K562 (cell line): ENCODE data around the gene PFDN2. TPM values are rescaled to one million over a fixed set of nuclear protein-coding genes. Genes with fewer than 3 reads are reported as not detected.

ENCODE experiments used
- BHLHE40 ChIP-seq: IDR thresholded peaks from 2 replicates; pipeline ENCODE4 v1.6.1; 2011; ENCODE audit warnings: low read length, improper control_type of control experiment
- BMI1 ChIP-seq: fragments of 150-350 bp; IDR thresholded peaks from 2 replicates; pipeline ENCODE4 v1.6.1; 2014; ENCODE audit warnings: low read length
- CEBPZ ChIP-seq: fragments of 150-350 bp; IDR thresholded peaks from 2 replicates; pipeline ENCODE4 v1.6.1; 2014; ENCODE audit warnings: low read depth, mild to moderate bottlenecking, low read length, borderline replicate concordance
- EZH2 ChIP-seq: IDR thresholded peaks from 2 replicates; pipeline ENCODE4 v1.6.1; 2012; ENCODE audit warnings: low read depth, mild to moderate bottlenecking, inconsistent platforms, low read length, borderline replicate concordance
- FOXK2 ChIP-seq, 2 experiments: fragments of 450-650 bp; IDR thresholded peaks in 1 of 2; conservative IDR thresholded peaks in 1 of 2; 2 replicates each; pipeline ENCODE4 v1.6.1; 2016; ENCODE audit warnings: low read depth in 2 of 2, mild to moderate bottlenecking in 1 of 2
- GABPB1 ChIP-seq: sonication (generic); formaldehyde crosslinking; IDR thresholded peaks from 2 replicates; pipeline ENCODE4 v1.8.0; 2022; ENCODE audit warnings: mild to moderate bottlenecking, missing genetic modification reagents
- GATAD2B ChIP-seq: fragments of 450-650 bp; IDR thresholded peaks from 2 replicates; pipeline ENCODE4 v1.6.1; 2017; ENCODE audit warnings: mild to moderate bottlenecking, borderline replicate concordance
- HEY1 ChIP-seq: fragments of 250-450 bp; sonication (Bioruptor Pico); IDR thresholded peaks from 2 replicates; pipeline ENCODE4 v1.5.0; 2020; ENCODE audit warnings: mild to moderate bottlenecking, moderate library complexity, borderline replicate concordance
- IRF1 ChIP-seq: sonication (generic); formaldehyde crosslinking; IDR thresholded peaks from 2 replicates; pipeline ENCODE4 v1.8.0; 2022; ENCODE audit warnings: missing genetic modification reagents, mild to moderate bottlenecking, borderline replicate concordance
- KAT7 ChIP-seq: sonication (generic); formaldehyde crosslinking; IDR thresholded peaks from 2 replicates; pipeline ENCODE4 v1.8.0; 2022; ENCODE audit warnings: missing genetic modification reagents, mild to moderate bottlenecking, borderline replicate concordance
- KDM5B ChIP-seq: fragments of 200-600 bp; sonication (generic); IDR thresholded peaks from 2 replicates; pipeline ENCODE4 v1.6.1; 2012; ENCODE audit warnings: low read depth, mild to moderate bottlenecking, moderate library complexity, low read length, control low read depth, inconsistent platforms; ENCODE audit not compliant: insufficient replicate concordance
- MED1 ChIP-seq: sonication (generic); formaldehyde crosslinking; IDR thresholded peaks from 2 replicates; pipeline ENCODE4 v1.8.1; 2023; ENCODE audit warnings: missing genetic modification reagents, borderline replicate concordance
- MEF2D ChIP-seq: conservative IDR thresholded peaks from 2 replicates; pipeline ENCODE4 v1.6.1; 2016; ENCODE audit warnings: low read depth, missing genetic modification characterization, missing compliant biosample characterization
- NFIC ChIP-seq: fragments of 450-650 bp; IDR thresholded peaks from 2 replicates; pipeline ENCODE4 v1.6.1; 2017; ENCODE audit warnings: mild to moderate bottlenecking, inconsistent platforms
- NR2C1 ChIP-seq, 2 experiments: fragments of 450-650 bp; IDR thresholded peaks; 2 replicates each; pipeline ENCODE4 v1.6.1; 2017; ENCODE audit warnings: mild to moderate bottlenecking in 2 of 2, antibody characterized with exemption in 1 of 2, inconsistent platforms in 1 of 2, missing compliant biosample characterization in 1 of 2, missing genetic modification characterization in 1 of 2
- SETDB1 ChIP-seq: IDR thresholded peaks from one replicate; pipeline ENCODE4 v1.6.1; 2012; ENCODE audit warnings: low read length, control low read depth, inconsistent platforms
- SMARCA5 ChIP-seq: fragments of 450-650 bp; IDR thresholded peaks from 2 replicates; pipeline ENCODE4 v1.6.1; 2016
- ZFX ChIP-seq: sonication (generic); formaldehyde crosslinking; IDR thresholded peaks from 2 replicates; pipeline ENCODE4 v1.8.0; 2022; ENCODE audit warnings: mild to moderate bottlenecking, missing genetic modification reagents, moderate library complexity
- ZNF263 ChIP-seq: sonication (generic); formaldehyde crosslinking; IDR thresholded peaks from 2 replicates; pipeline ENCODE4 v1.8.0; 2022; ENCODE audit warnings: mild to moderate bottlenecking, missing genetic modification reagents, borderline replicate concordance
- ZNF3 ChIP-seq: fragments of 250-450 bp; sonication (Bioruptor Pico); IDR thresholded peaks from 2 replicates; pipeline ENCODE4 v1.5.0; 2021; ENCODE audit warnings: mild to moderate bottlenecking, moderate library complexity
- ZNF445 ChIP-seq: fragments of 250-450 bp; sonication (Bioruptor Pico); IDR thresholded peaks from 2 replicates; pipeline ENCODE4 v1.4.0; 2020; ENCODE audit warnings: low read depth, mild to moderate bottlenecking, moderate library complexity
- ZNF699 ChIP-seq: fragments of 250-450 bp; sonication (Bioruptor Pico); IDR thresholded peaks from 2 replicates; pipeline ENCODE4 v1.8.0; 2021; ENCODE audit warnings: mild to moderate bottlenecking, moderate library complexity; ENCODE audit not compliant: insufficient replicate concordance
- polyA plus RNA-seq, 8 experiments: library from polyadenylated mRNA; depleted of rRNA in 4 of 8; stranded (reverse) in 5 of 8; unstranded in 3 of 8; fragments of >200 nt; fragmentation: Nextera tagmentation in 2 of 8; fragmentation: Illumina TruSeq in 1 of 8; extraction: Ambion mirVana in 2 of 8; extraction: Trizol in 1 of 8; gene quantifications; 2 replicates each; pipeline versions ENCODE4 v1.2.1 to v1.2.3, GENCODE V29; 2011 to 2014; ENCODE audit warnings: inconsistent platforms in 1 of 8, missing spikeins in 1 of 8
- total RNA-seq, 7 experiments: library from RNA; depleted of rRNA in 6 of 7; stranded (reverse); fragments of >200 nt in 6 of 7; fragmentation: Illumina TruSeq in 2 of 7; extraction: Trizol in 2 of 7; gene quantifications; 2 replicates each; pipeline versions ENCODE4 v1.2.1 to v1.2.3, GENCODE V29; 2011 to 2021; ENCODE audit warnings: low replicate concordance in 1 of 7
- TF ChIP-seq, protein P1 (sequence below): sonication (generic); formaldehyde crosslinking; IDR thresholded peaks from 2 replicates; pipeline ENCODE4 v1.8.1; 2022; ENCODE audit warnings: missing genetic modification reagents

PFDN2 gene
- total and polyA plus RNA-seq, 9 of the 15 experiments (the other 6 are each of a cell fraction or from before 2014, with no cell fraction given), result 50.2 to 361 (median 144) TPM

DNA sequence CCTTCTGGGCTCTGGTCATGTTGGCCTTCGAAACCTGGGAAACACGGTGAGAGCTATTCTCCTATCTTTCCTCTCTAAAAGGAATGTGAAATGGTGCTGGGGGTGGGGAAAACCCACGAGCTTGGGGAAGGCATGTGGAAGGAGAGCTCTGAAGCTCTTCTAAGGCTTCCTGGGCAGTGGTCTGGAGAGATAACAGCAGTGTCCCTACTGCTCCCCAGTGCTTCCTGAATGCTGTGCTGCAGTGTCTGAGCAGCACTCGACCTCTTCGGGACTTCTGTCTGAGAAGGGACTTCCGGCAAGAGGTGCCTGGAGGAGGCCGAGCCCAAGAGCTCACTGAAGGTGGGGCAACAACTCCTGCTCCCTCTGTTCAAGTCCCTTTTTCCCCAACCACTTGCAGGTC, 44.2 kb upstream of the PFDN2 start (continued):
- TF ChIP-seq KDM5B (no peak), IRF1 (CRISPR knock-in tag) (no peak), ZFX (CRISPR knock-in tag) (no peak), GATAD2B (no peak), BMI1 (no peak), NR2C1 (IDR thresholded peaks at IDR 0.05) (no peak), NR2C1 (tag; IDR thresholded peaks at IDR 0.05) (no peak), BHLHE40 (no peak), KAT7 (CRISPR knock-in tag) (0 out of 2 replicates have a peak, but pooled peaks have one; percentile 38), NFIC (no peak; the same call in 1 of the 2 replicates), ZNF263 (CRISPR knock-in tag) (no peak; the same call in 1 of the 2 replicates), SMARCA5 (no peak), ZNF445 (CRISPR knock-in tag) (no peak), MED1 (CRISPR knock-in tag) (no peak), EZH2 (no peak), GABPB1 (no peak), SETDB1 (no peak), HEY1 (CRISPR knock-in tag) (no peak), CEBPZ (no peak), ZNF3 (CRISPR knock-in tag) (no peak), ZNF699 (CRISPR knock-in tag) (no peak), MEF2D (no peak), FOXK2 (conservative IDR thresholded peaks at IDR 0.05 in 1 of 2, IDR thresholded peaks at IDR 0.05 in 1 of 2; ENCODE audit: low read depth in 2 of 2) (no peak)
- TF ChIP-seq, protein P1, sequence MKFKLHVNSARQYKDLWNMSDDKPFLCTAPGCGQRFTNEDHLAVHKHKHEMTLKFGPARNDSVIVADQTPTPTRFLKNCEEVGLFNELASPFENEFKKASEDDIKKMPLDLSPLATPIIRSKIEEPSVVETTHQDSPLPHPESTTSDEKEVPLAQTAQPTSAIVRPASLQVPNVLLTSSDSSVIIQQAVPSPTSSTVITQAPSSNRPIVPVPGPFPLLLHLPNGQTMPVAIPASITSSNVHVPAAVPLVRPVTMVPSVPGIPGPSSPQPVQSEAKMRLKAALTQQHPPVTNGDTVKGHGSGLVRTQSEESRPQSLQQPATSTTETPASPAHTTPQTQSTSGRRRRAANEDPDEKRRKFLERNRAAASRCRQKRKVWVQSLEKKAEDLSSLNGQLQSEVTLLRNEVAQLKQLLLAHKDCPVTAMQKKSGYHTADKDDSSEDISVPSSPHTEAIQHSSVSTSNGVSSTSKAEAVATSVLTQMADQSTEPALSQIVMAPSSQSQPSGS (CRISPR knock-in tag), result no peak
